ENCODE measurements around the gene ANKS3.
"Not testable (repeated sequence)": the region's sequence is repeated elsewhere in the genome, so short reads cannot be mapped to it uniquely, and the experiment has no call there.

ANKS3 gene

DNA sequence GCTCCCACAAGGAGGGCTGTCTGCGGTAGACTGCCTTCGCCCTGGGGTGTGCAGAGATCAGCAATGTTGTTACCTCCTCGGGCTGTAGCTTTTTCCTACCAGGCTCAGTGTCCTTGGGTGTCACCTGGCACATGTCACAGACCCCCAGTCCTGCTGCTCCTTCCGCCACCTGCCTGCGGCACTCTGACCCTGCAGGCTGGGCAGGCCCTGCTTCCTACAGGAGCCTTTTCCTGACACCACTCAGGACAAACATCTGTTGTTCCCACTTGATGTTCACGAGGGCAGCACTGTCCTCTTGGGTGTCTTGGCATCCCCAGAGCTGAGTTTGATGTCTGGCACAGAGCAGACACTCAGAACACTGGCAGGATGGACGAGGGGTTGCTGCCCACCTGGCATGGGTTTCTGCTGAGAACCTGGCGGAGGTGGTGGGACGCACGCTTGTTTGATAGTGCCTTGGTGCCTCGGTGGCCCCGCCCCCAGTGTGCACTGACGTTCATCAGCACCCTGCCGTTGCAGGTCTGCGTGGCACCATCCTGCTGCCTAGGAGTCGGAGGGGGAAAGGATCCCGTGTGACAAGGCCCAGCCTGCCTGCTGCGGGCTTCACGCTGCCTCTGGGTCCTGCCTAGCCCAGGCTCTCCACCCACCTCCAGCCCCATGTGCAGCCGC, 67.4 kb downstream of the ANKS3 start:
- no peak for DNase-seq (ENCODE audit: low spot score)

DNA sequence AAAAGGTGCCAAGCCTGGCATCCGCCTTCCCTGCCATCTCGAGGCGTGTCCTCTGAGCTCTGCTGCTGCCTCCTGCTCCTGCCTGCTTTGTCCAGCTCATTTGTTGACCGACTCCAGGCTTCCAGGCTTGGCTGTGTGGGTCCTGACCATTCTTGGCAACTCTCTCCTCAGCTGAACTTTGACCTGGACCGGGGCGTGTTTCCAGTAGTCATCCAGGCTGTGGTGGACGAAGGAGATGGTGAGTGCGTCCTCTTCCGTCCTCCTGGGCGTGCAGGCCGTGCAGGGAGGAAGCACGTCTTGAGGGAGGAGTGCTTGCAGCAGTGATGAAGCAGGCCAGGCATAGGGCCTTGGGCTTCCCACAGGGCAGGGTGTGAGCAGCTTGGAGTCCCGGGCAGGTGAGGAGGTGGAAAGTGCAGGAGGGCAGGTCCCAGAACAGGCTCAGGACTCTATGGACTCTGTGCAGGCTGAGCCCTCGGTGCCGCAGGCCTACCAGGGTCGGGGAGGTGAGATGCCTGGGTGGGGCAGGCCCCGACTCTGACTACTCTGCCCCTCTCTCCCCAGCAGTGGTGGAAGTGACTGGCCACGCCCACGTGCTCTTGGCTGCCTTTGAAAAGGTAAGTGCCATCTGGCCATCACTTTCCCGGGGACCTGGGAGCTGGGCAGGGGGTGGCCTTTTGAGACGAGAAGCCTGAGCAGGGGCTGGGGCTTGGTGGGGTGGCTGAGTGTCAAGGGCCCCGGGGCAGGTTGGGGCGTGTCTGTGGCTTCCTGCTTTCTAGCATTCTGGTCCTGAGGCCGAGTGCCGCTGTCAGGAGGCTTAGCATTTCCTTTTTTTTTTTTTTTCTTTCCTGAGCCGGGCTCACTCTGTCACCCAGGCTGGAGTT, 69.3 kb downstream of the ANKS3 start:
- no peak for DNase-seq (ENCODE audit: low spot score)

- DNase-seq (ENCODE audit: low spot score) = peak; percentile 83
Observed at GRCh38 chr16:4663777-4664465, 70.2 kb downstream of the ANKS3 start.

GRCh38 chr16:4663465-4663776, 70.7 kb downstream of the ANKS3 start:
- peak; percentile 50 for DNase-seq (ENCODE audit: low spot score)

GRCh38 chr16:4661661-4662060, 72.4 kb downstream of the ANKS3 start:
- peak; percentile 75 for DNase-seq (ENCODE audit: low spot score)

- DNase-seq (ENCODE audit: low spot score) = no peak
Observed at GRCh38 chr16:4660454-4661007, 73.5 kb downstream of the ANKS3 start.

- no peak for DNase-seq (ENCODE audit: low spot score)
Observed at GRCh38 chr16:4659363-4660353, 74.4 kb downstream of the ANKS3 start.

- no peak for DNase-seq (ENCODE audit: low spot score)
Observed at GRCh38 chr16:4656695-4657686, 77.1 kb downstream of the ANKS3 start.

DNA sequence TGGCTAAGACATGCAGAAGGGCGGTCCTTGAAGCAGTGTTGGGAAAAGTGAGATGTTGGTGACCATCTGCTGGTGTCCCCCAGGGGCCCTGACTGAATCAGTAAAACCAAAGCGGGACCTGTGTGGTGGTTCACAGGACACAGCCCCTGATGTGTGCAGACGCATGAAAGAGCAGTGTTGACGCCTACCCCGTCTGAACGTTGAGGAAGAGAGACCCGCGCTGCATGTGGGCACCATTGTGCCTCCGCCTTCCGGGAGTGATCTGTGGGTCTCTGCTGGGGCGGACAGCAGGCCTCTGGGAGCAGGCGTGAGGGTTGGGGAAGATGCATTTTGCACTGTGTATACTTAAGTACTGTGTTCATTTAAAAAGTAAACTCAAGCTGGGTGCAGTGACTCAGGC, 77.8 kb downstream of the ANKS3 start:
- no peak for DNase-seq (ENCODE audit: low spot score)

GRCh38 chr16:4655801-4656200, 78.3 kb downstream of the ANKS3 start:
- no peak for DNase-seq (ENCODE audit: low spot score)

DNA sequence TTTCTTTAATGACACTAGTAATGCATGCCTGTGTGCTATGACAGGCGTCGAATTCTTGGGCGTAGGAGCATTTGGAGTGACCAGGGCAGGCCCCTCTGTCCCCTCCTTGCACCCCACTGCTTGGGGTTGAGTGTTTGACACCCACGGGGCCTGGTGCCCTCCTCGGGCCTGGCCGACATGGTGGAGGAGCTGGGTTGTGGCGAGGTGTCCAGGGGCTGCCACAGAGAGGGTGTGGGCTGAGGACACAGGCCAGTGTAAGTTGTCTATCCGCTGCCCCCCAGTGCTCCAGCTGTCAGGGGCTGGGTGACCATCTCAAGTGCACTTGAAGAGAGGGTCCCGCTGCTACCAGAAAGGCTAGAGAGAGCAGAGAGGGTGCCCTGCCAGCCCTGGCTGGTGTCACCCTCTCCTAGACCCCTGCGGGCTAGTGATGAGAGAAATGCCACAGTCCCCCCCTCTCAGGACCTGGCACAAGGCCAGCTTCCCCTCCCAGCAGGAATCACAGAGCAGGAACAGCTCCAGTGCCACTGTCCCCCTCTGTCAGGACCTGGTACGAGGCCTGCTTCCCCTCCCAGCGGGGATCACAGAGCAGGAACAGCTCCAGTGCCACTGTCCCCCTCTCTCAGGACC, 79.0 kb downstream of the ANKS3 start:
- DNase-seq (ENCODE audit: low spot score) = no peak

GRCh38 chr16:4654011-4654963, 79.8 kb downstream of the ANKS3 start:
- DNase-seq (ENCODE audit: low spot score) = no peak

DNA sequence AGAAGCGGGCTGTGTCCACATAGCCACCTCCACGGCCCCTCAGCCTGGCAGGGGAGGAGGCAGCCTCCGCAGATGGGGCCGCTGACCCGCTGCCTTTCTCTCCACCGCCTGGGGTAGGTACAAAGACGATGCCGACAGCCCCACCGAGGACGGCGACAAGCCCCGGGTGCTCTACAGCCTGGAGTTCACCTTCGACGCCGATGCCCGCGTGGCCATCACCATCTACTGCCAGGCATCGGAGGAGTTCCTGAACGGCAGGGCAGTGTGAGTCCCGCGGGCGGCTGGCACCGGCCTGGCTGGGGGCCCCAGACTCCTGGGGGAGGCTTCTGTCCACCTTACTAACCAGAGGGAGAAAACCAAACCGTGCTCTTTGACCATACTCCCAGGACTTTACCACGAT, 81.5 kb downstream of the ANKS3 start:
- DNase-seq (ENCODE audit: low spot score) = no peak

DNA sequence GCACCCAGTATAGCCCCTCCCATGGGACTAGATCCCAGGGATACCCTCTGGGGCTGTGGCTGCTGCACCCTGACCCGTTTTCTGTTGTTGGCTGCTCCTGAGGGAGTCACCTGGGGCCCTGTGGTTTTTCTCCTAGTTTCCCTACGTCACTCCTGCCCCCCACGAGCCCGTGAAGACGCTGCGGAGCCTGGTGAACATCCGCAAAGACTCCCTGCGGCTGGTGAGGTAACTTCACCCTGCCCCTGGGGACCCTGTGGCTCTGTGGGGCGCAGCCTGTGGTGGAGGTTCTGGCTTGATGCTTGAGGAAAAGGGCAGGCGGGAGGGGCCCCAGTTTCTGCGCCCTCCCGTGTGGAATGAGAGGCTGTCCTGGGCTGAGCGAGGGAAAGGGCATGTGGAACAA, 82.2 kb downstream of the ANKS3 start:
- no peak for DNase-seq (ENCODE audit: low spot score)

GRCh38 chr16:4650443-4651074, 83.5 kb downstream of the ANKS3 start:
- DNase-seq (ENCODE audit: low spot score) = not testable (repeated sequence)

DNA sequence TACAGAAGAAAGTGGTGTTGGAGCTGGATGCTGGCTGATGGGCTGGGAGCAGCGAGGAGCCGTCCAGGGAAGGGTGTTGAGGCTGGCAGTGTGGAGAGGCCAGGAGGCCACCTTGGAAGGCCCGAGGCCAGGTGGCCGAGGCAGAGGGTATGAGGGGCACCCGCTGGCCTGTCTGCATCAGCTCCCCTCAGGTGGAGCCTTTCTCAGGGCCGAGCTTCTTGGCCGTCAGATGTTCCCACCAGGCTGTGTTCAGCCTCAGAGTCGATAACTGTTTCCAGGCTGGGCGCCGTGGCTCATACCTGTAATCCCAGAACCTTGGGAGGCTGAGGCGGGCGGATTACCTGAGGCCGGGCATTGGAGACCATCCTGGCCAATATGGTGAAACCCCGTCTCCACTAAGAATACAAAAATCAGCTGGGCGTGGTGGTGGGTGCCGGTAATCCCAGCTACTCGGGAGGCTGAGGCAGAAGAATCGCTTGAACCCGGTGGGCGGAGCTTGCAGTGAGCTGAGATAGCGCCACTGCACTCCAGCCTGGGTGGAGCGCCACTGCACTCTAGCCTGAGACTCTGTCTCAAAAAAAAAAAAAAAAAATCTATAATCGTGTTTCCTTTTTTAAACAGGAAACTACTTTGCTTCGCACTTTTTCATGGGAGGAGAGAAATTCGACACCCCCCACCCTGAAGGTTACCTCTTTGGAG, 84.2 kb downstream of the ANKS3 start:
- no peak for DNase-seq (ENCODE audit: low spot score)

GRCh38 chr16:4648917-4649316, 85.2 kb downstream of the ANKS3 start:
- no peak for DNase-seq (ENCODE audit: low spot score)

DNA sequence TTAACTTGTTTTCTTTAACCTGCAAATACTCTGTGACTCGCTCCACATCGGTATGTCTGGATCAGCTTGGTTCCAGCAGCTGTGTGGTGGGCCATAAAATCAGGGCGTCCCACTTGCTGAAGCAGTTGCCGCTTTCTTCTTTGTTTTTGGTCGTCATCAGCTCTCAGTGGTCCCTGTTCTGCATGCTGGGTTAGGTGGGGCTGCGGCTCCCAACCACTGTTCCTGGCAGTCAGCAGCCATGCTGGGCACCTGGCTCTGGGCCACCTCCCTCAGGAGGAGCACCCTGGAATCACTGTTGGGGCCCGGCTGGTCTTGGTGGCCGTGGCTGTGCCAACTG, 86.5 kb downstream of the ANKS3 start:
- no peak for DNase-seq (ENCODE audit: low spot score)
